GM19455 (cell line): ENCODE results near the gene EXOG.

Source experiments
- ATAC-seq: cut with Tn5 transposase; IDR thresholded peaks from one replicate; pipeline ENCODE4 v1.9.1; 2021; ENCODE audit not compliant: unreplicated experiment

EXOG gene

GRCh38 chr3:38472342-38472741 lies 23.8 kb upstream of the EXOG start:
- no peak for ATAC-seq

GRCh38 chr3:38473229-38473628 lies 22.9 kb upstream of the EXOG start:
- ATAC-seq: no peak

- no peak for ATAC-seq
Measured at GRCh38 chr3:38474928-38475605, 21.1 kb upstream of the EXOG start.

- no peak for ATAC-seq
Measured at GRCh38 chr3:38475716-38476115, 20.4 kb upstream of the EXOG start.

GRCh38 chr3:38476157-38476756 lies 19.9 kb upstream of the EXOG start:
- ATAC-seq: no peak

- no peak for ATAC-seq
Measured at GRCh38 chr3:38477057-38477820, 18.9 kb upstream of the EXOG start.

- ATAC-seq: no peak
Measured at GRCh38 chr3:38477839-38478450, 18.2 kb upstream of the EXOG start.

GRCh38 chr3:38478901-38479300 lies 17.2 kb upstream of the EXOG start:
- no peak for ATAC-seq

GRCh38 chr3:38479431-38480092 lies 16.6 kb upstream of the EXOG start:
- ATAC-seq: no peak

- no peak for ATAC-seq
Measured at GRCh38 chr3:38480093-38480445, 16.1 kb upstream of the EXOG start.

GRCh38 chr3:38480930-38481329 lies 15.2 kb upstream of the EXOG start:
- no peak for ATAC-seq

- no peak for ATAC-seq
Measured at GRCh38 chr3:38482951-38483350, 13.2 kb upstream of the EXOG start.

- ATAC-seq: no peak
Measured at GRCh38 chr3:38487323-38487722, 8.8 kb upstream of the EXOG start.

- ATAC-seq: no peak
Measured at GRCh38 chr3:38488949-38489348, 7.2 kb upstream of the EXOG start.

- ATAC-seq: no peak
Measured at GRCh38 chr3:38489766-38490165, 6.4 kb upstream of the EXOG start.

GRCh38 chr3:38490281-38491030 lies 5.7 kb upstream of the EXOG start:
- ATAC-seq: no peak

GRCh38 chr3:38491215-38491614 lies 4.9 kb upstream of the EXOG start:
- no peak for ATAC-seq

- no peak for ATAC-seq
Measured at GRCh38 chr3:38493031-38493430, 3.1 kb upstream of the EXOG start.

- no peak for ATAC-seq
Measured at GRCh38 chr3:38497031-38497430, 891 bp downstream of the EXOG start.

- no peak for ATAC-seq
Measured at GRCh38 chr3:38500688-38501417, 4.7 kb downstream of the EXOG start.
